ENCODE measurements around the gene RELA. TPM values are rescaled to one million over a fixed set of nuclear protein-coding genes. Genes with fewer than 3 reads are reported as not detected.

RELA gene
- total RNA-seq, 1 donor = 39.5 TPM

DNA sequence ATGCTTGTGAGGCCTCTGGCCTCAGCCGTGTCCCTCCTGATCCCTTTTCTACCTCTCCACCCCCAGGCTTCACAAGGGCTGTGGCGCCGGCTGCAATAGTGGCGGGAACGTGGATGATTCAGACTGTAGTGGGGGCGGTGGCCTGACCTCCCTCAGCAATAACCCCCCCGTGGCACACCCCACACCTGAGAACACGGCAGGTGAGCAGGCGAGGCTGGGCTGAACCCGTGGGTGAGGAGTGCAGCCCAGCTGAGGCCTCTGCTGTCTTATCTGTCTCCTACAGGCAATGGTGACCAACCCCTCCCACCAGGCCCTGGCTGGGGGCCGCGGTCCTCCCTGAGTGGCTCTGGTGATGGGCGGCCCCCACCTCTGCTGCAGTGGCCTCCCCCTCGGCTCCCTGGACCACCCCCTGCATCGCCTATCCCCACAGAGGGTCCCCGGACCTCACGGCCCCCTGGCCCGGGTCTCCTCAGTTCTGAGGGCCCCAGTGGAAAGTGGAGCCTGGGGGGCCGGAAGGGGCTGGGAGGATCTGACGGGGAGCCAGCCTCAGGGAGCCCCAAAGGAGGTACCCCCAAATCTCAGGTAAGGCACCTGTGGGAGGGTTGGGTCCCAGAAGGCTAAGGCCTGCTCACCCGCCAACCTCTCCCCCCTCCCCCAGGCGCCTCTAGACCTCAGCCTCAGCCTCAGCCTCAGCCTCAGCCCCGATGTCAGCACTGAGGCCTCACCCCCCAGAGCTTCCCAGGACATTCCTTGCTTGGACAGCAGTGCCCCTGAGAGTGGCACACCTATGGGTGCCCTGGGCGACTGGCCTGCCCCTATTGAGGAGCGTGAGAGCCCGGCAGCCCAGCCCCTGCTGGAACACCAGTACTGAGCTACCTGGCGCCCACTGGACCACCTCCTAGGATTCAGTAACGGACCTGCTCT lies 26.3 kb downstream of the RELA start:
- no peak for TF ChIP-seq CTCF (IDR thresholded peaks at IDR 0.05; ENCODE audit: insufficient read depth, low read length)
- H3K4me3 ChIP-seq (ENCODE audit: low read depth, low read length) = no peak overlapping the region
- DNase-seq (ENCODE audit: low read depth) = no peak

DNA sequence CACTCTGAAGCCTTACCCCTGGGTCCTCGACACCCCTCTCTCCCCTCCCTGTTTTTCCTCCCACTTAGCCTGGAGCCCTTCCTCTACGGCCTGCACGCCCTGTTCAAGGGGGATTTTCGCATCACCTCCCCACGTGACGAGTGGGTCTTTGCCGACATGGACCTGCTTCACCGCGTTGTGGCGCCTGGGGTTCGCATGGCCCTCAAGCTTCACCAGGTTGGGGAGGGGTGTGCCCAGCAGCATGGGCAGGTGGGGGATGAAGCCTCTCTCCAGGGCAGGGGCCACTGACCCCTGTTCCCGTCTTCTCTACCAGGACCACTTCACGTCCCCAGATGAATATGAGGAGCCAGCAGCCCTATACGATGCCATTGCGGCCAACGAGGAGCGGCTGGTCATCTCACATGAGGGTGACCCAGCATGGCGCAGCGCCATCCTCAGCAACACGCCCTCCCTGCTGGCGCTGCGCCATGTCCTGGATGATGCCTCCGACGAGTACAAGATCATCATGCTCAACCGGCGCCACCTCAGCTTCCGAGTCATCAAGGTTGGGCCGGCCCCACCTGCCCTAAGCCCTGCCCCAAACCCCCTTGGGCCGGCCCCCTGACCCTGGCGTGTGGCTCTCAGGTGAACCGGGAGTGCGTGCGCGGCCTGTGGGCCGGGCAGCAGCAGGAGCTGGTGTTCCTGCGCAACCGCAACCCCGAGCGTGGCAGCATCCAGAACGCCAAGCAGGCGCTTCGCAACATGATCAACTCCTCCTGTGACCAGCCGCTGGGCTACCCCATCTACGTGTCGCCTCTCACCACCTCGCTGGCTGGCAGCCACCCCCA lies 27.6 kb downstream of the RELA start:
- no peak for DNase-seq (ENCODE audit: low read depth)
- TF ChIP-seq CTCF (IDR thresholded peaks at IDR 0.05; ENCODE audit: insufficient read depth, low read length) = no peak
- H3K4me3 ChIP-seq (ENCODE audit: low read depth, low read length) = no peak overlapping the region

- no peak overlapping the region for H3K4me3 ChIP-seq (ENCODE audit: low read depth, low read length)
- no peak for TF ChIP-seq CTCF (IDR thresholded peaks at IDR 0.05; ENCODE audit: insufficient read depth, low read length)
- no peak for DNase-seq (ENCODE audit: low read depth)
Measured at GRCh38 chr11:65634440-65634839, 28.3 kb downstream of the RELA start.

DNA sequence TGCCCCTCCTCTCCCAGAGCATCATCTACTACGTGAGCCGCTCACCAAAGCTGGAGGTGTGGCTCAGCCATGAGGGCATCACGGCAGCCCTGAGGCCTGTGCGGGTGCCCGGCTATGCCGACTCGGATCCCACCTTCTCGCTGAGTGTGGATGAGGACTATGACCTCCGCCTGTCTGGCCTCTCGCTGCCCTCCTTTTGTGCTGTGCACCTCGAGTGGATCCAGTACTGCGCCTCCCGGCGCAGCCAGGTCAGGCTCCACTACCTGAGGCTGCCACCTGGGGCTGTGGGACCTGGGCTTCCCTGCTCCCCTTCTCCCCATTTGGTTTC lies 28.6 kb downstream of the RELA start:
- H3K4me3 ChIP-seq (ENCODE audit: low read depth, low read length) = no peak overlapping the region
- no peak for DNase-seq (ENCODE audit: low read depth)
- no peak for TF ChIP-seq CTCF (IDR thresholded peaks at IDR 0.05; ENCODE audit: insufficient read depth, low read length)

DNA sequence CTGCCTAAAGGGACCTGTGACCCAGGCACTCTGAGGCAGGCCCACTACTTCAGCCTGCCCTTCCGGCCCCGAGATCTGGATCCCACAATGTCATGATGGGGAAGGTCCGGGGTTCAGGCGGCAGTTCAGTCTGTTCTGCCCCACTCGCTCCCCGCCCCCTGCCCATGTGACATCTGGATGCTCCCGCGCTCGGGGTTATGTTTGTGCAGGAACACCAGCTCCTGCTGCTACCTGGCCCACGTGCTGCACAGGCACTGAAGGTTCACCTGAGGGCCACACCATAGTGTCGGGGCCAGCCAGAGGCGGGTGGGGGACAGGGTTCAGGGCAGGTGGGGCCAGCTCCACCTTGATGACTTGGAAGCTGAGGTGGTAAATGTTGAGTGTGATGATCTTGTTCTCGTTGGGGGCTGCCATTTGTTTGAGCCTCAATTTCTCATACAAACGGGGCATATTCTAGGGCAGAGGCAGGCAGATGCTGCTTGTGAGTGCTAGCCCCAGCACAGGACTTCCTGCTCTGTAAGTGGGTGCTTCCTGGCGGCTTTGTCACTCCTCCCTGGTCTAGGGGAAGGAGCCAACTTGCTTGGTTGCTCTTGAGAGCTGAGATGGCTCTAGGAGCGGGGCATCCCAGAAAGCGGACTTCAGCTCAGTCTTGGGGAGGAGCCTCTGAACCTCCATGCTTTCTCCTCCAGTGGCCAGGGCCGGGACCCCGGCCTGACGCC lies 29.2 kb downstream of the RELA start:
- no peak overlapping the region for H3K4me3 ChIP-seq (ENCODE audit: low read depth, low read length)
- no peak for TF ChIP-seq CTCF (IDR thresholded peaks at IDR 0.05; ENCODE audit: insufficient read depth, low read length)
- no peak for DNase-seq (ENCODE audit: low read depth)

DNA sequence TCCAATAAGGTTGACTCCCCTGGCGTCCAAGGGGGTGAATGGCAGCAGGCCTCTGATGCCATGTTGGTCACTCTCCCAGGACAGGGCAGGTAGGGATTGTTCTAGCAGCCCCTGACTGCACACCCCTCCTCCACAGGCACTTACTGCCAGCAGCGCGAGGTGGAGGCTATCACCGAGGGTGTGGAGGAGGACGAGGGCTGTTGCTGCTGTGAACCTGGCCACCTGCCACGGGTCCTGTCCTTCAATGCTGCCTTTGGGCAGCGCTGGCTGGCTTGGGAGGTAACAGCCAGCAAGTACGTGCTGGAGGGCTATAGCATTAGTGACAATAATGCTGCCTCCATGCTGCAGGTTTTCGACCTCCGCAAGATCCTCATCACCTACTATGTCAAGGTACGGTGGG lies 32.5 kb downstream of the RELA start:
- no peak for DNase-seq (ENCODE audit: low read depth)
- no peak overlapping the region for H3K4me3 ChIP-seq (ENCODE audit: low read depth, low read length)
- no peak for TF ChIP-seq CTCF (IDR thresholded peaks at IDR 0.05; ENCODE audit: insufficient read depth, low read length)
